Coronary artery (tissue), 2 donors: ENCODE measurements around the gene MROH9.
A peak's percentile ranks its signal among the peaks of the same experiment; 100 is the strongest.

Experiments used
- DNase-seq: peaks from one replicate; pipeline ENCODE4 v3.0.0-alpha.2; 2017; ENCODE audit warnings: low spot score
- H3K27ac ChIP-seq, 2 donors: fragments of 200-600 bp; sonication (generic); one replicate each; pipeline ENCODE4 v1.5.1; 2016 to 2019
- H3K4me3 ChIP-seq: fragments of 200-600 bp; sonication (generic); 2 replicates; pipeline ENCODE4 v1.5.1; 2016; ENCODE audit warnings: mild to moderate bottlenecking, moderate library complexity
- CTCF ChIP-seq: fragments of 200-600 bp; sonication (generic); IDR thresholded peaks from one replicate; pipeline ENCODE4 v1.5.1; 2019; ENCODE audit warnings: antibody characterized with exemption

MROH9 gene

GRCh38 chr1:171081314-171081753 lies 146.0 kb downstream of the MROH9 start:
- DNase-seq = no peak
- no peak overlapping the region for H3K4me3 ChIP-seq
- TF ChIP-seq CTCF = no peak
- H3K27ac ChIP-seq = peak overlapping the region; percentile 62 to 82

GRCh38 chr1:171081763-171082201 lies 146.4 kb downstream of the MROH9 start:
- DNase-seq = no peak
- H3K27ac ChIP-seq = peak overlapping the region; percentile 62 to 82
- no peak overlapping the region for H3K4me3 ChIP-seq
- TF ChIP-seq CTCF = no peak

- peak overlapping the region; percentile 62 to 82 for H3K27ac ChIP-seq
- DNase-seq = no peak
- TF ChIP-seq CTCF = no peak
- no peak overlapping the region for H3K4me3 ChIP-seq
These were observed 147.3 kb downstream of the MROH9 start for GRCh38 chr1:171082606-171083005.

- DNase-seq = no peak
- no peak for TF ChIP-seq CTCF
- H3K4me3 ChIP-seq = no peak overlapping the region
- H3K27ac ChIP-seq = no peak overlapping the region
These were observed 147.9 kb downstream of the MROH9 start for GRCh38 chr1:171083222-171083621.

GRCh38 chr1:171084091-171084490 lies 148.8 kb downstream of the MROH9 start:
- no peak overlapping the region for H3K27ac ChIP-seq
- DNase-seq = no peak
- H3K4me3 ChIP-seq = no peak overlapping the region
- no peak for TF ChIP-seq CTCF

- no peak for TF ChIP-seq CTCF
- H3K4me3 ChIP-seq = no peak overlapping the region
- no peak for DNase-seq
- H3K27ac ChIP-seq = no peak overlapping the region
These were observed 149.5 kb downstream of the MROH9 start for GRCh38 chr1:171084870-171085269.

GRCh38 chr1:171087896-171088295 lies 152.6 kb downstream of the MROH9 start:
- no peak overlapping the region for H3K27ac ChIP-seq
- no peak for DNase-seq
- no peak for TF ChIP-seq CTCF
- no peak overlapping the region for H3K4me3 ChIP-seq
